ENCODE measurements around the gene RANBP17.

DNA sequence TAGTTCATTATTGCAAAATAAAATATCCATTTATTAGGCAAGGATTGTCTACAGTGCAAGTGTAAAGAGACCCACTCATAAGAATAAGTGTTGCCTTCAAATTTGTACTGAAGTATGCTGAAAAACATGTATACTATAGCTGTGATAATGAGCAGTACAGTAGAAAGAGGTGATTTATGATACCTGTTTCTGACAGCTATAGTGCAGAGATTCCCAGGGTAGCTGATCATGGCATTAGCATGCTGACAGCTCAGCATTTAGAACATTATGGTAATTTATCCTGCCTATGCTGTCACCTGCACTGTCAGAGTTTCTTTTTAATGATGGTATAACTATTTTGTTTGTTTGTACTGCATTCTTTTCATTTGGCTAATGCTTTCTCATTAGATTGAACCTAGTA, 269.7 kb downstream of the RANBP17 start:
- TF ChIP-seq ZNF384 (IDR thresholded peaks at IDR 0.05): no peak
- TF ChIP-seq SP1 (IDR thresholded peaks at IDR 0.05): no peak
- no peak for TF ChIP-seq SUZ12 (IDR thresholded peaks at IDR 0.05)
- TF ChIP-seq BHLHE40 (IDR thresholded peaks at IDR 0.05; ENCODE audit: borderline replicate concordance): no peak
- TF ChIP-seq FOXK2 (IDR thresholded peaks at IDR 0.05): no peak
- no peak for TF ChIP-seq CTBP1 (IDR thresholded peaks at IDR 0.05; ENCODE audit: borderline replicate concordance)
- TF ChIP-seq NFRKB (IDR thresholded peaks at IDR 0.05): no peak
- no peak for TF ChIP-seq FOXM1 (IDR thresholded peaks at IDR 0.05; ENCODE audit: borderline replicate concordance)
- no peak for TF ChIP-seq TARDBP (IDR thresholded peaks at IDR 0.05)
- TF ChIP-seq ARNT (IDR thresholded peaks at IDR 0.05): no peak

Measured in HEK293T (cell line).